GM21737 (cell line): Measurements from ENCODE around the gene CHPF.
A peak's percentile ranks its signal among the peaks of the same experiment; 100 is the strongest.

ENCODE experiments used
- ATAC-seq: cut with Tn5 transposase; IDR thresholded peaks from one replicate; pipeline ENCODE4 v1.9.1; 2021; ENCODE audit warnings: mild to moderate bottlenecking, moderate library complexity; ENCODE audit not compliant: unreplicated experiment

The CHPF gene

DNA sequence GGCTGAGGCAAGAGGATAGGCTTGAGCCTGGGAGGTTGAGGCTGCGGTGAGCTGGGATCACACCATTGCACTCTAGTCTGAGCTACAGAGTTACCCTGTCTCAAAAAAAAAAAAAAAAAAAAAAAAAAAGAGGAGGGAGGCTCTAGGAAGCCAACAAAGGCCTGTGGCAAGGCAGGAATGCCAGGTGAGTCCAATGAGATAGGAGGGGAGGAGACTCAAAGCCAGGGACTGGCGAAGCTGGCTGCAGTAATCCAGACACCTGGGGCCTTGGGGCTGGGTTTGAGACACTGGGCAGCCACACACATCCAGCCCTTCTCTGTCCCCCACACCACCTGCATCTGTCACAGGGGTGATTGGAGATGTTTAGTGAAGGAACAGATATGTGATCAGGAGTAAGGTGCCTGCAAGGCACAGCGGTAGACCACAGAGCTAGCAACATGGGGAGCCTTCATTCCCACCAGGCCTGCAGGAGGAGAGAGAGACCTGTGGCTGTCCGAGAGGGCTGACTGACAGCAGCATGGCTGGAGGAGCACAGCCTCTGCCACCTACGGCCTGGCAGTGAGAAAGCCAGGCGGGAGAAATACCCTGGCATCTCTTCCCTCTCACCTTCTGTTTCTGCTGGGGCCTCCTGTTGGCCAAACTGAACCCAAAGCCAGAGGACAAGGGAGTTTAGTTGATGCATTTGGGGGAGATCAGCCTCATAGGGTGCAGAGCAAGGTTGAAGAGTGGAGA lies 9.5 kb downstream of the CHPF start:
- no peak for ATAC-seq

- ATAC-seq = no peak
These were observed 11.3 kb downstream of the CHPF start for GRCh38 chr2:219532378-219532649.

DNA sequence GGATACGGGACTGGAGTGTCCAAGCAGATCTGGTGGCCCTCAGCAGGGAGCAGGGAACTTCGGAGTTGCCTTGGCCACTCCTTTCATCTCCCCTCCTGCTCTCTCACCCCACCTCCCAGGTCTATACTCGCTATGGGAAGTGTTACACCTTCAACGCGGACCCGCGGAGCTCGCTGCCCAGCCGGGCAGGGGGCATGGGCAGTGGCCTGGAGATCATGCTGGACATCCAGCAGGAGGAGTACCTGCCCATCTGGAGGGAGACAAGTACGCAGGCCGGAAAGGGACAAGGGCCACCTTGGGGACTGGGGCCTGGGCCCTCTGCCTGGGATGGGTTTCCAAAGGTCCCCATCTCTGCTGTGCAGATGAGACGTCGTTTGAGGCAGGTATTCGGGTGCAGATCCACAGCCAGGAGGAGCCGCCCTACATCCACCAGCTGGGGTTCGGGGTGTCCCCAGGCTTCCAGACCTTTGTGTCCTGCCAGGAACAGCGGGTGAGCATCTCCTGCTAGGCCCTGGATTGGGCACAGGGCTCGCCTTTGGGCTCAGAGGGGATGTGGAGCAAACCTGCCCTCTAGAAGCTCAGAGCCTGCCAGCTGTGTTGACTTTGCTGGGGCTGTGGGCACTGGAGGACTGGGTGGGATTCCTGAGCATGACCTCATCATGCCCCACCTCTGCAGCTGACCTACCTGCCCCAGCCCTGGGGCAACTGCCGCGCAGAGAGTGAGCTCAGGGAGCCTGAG lies 11.8 kb downstream of the CHPF start:
- ATAC-seq = no peak

GRCh38 chr2:219530048-219530963 lies 13.3 kb downstream of the CHPF start:
- ATAC-seq = peak; percentile 75

GRCh38 chr2:219527472-219527871 lies 16.1 kb downstream of the CHPF start:
- ATAC-seq = no peak

DNA sequence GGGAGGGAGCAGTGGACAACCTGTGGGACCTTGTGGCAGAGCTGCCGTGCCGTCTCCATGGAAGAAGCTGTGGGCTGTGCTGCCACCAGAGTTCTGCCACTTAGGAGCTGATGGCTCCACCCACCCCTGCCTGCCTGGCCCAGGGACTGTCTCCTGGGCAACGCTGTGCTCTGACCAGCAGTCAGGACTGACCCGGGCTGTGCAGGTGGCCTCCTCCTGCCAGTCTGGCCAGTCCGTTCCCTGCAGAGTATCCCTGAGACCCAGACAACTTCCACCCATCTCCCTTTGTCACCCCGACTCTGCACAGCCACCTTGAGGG lies 16.6 kb downstream of the CHPF start:
- ATAC-seq = no peak

DNA sequence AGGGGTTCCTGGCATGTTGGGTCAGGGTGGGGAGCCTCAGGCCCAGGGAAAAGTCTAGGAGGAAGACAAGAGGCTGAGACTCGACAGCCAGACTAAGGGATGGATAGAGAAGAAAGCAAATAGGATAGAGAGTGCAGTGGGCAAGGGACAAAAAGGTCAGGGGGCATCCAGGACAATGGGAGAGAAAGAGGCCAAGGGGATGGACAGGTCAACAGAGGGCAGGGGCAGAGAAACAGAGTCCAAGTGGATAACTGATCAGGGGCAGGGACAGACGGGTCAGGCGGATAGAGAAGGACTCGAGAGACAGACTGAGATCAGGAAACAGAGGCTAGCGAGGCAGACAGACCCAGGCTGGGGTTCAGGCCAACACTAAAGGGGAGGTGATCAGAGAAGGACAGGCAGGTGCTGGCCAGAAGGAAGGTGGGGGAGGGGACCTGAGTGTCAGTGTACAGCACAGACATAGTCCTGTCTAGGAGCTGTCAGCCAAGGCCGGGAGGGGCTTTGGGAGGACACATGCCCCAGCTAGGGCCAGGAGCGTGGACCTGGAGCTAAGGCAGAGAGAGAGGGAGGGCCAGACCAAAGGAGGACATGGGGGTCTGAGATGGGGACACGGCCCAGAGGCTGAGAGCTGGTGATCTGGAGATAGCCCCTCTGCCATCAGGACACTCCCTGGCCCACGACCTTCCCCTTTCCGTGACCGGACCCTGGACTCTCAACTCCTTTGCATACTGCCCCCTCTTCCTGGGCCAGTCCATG lies 17.1 kb downstream of the CHPF start:
- ATAC-seq = no peak

- ATAC-seq = no peak
These were observed 17.9 kb downstream of the CHPF start for GRCh38 chr2:219525533-219526232.

DNA sequence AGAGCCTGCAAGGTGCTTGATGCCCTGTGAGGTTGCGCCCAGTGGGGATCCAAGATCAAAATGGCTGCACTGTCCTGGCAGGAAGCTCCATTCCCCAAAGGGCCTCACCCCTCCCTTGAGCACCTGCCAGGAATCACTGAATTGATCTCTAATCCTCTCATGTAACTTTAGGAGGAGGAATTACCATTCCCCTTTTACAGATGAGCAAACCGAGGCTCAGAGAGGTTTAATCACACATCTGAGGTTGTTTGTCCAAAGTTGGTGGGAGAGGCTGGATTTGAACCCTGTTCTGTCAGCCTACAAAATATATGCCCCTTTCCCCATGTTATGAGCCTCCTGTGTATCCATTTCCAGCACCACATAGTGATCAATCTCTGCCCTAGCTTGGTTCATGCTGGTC lies 18.8 kb downstream of the CHPF start:
- ATAC-seq = no peak

DNA sequence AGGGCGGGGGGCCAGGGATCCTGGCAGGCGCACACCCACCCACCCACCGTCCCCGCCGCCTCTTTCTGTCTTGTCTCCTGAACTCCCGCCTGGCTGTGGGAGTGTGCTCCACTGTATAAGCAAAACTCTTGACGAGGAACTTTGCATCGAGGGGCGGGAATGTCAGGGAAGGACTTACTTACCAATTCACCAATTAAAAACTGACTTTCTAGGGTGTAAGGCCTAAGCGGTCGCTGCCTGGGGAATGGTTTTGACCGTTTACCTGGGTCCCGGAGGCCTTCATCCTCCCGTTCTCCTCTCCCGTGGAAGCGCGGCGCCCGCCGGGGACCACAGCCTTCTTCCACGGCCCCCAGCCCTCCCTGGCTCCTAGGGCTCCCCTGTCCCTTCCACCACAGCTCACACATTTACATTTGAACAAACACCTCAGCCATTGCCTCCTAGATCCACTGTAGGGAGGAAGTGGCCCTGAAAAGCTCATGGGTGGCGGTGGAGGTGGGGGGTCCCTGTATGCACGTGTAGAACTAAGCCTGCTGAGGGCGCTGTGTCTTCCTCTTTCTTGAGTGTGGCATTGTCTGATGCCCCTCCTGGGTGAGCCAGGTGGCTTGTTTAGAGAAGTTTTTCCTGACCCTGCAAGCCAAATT lies 20.5 kb downstream of the CHPF start:
- no peak for ATAC-seq

GRCh38 chr2:219522111-219523030 lies 21.2 kb downstream of the CHPF start:
- ATAC-seq = no peak

DNA sequence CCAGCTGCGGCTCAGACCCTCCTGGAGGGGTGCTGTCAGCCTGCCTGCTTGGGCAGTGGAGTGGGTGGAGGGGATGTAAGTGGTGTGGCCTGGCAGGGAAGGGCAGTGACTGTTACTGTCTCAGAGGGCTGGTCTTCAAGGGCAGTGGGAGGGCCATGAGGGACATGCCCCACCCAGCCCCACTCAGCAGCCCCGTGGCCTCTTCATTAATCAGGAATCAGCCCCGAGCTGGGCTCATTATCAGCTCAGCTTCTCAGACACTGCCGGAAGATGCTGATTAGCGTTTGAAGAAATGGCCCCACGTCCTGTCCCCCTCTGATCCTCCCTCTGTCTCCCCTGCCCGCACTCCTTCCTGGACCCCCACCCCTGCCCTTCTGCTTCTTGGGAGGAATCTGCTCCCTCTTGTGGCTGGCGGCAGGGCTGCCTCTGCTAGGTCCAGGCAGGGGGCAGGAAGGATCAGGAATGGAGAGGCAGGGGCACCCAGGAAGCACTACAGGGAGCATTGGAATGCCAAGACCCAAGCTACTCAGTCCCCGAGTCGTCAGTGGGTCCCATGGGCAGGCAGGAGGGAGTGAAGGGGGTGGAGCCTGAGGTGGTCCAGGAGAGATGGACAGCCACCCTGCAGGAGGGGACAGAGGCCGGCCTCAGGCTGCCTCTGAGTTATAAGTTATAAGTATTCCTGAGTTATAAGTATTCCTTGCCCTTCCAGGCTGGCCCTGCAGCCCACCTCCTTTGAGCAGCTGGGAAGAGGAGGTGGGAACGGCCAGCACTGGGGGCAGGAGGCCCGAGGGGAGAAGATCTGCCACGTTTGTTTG lies 22.3 kb downstream of the CHPF start:
- ATAC-seq = no peak

- no peak for ATAC-seq
These were observed 23.5 kb downstream of the CHPF start for GRCh38 chr2:219520079-219520478.

DNA sequence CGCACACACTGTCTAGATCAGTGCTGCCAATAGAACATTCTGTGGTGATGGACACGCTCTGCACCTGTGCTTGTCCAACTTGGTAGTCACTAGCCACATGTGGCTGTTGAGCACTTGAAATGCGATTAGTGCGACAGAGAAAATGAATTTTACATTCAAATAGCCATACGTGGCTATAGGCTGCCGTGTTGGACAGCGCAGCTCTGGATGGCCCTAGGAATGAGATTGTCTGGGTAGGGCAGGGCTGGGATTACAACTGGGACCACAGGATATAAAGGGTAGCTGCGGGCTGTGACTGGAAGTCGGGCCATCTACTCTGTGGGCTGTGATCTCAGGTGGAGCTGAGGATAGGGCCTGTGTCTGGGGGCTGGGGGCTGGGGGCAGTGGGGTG lies 24.1 kb downstream of the CHPF start:
- ATAC-seq = no peak

DNA sequence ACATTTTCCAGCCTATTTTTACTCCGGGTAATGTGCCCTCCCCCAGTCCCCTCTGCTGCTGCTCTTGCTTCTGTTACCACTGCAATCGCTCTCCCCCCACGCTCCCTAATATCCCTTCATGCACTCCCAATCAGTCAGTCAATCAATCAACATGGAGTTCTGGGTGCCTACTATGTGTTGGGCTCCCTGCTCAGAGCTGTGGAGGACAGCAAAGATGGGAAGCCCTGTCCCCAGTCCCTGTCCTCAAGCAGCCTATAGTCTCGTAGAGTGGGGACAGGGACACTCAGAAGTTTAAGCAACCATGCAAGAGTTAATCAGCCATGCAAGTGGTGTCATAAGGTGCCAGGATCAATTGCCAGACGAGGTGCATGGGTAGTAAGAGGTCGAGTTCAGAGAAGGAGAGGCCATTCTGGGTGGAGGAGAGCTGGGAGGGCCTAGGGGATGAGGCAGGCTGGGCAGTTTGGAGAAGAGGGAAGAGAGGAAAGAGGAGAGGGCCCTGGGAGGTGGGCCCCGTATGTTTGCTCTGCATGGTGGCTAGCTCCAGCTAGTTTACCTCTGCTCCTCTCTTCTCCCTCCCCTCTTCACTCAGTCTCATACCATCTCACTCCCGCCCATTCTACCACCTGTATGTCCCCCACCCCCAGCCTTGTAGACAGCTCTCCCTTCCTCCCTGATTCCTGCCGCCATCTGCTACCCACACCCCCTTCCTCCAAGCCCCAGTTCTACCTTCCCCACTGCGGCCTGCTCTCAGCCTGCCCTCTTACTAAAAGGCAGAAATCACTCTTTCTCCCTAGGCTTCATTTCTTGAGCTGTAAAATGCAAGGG lies 25.4 kb downstream of the CHPF start:
- no peak for ATAC-seq

DNA sequence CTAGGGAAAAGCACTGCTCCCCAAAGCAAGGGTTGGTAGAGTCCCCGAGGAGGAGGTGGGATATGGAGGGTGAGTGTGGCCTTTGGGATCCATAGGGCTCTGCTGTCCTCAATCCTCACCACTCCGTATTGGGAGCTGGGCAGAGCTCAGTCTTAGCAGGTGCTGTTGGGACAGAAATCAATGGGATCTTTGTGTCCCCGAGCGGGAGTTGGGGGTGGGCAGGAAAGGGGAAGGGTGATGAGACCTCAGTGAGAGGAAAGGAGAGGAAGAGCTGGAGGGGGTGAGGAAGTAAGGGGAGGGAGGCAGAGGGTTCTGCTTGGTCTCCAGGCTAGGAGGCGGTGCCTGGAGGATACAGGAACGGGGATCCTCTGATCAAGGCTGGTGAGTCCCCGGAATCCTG lies 26.7 kb downstream of the CHPF start:
- ATAC-seq = no peak

DNA sequence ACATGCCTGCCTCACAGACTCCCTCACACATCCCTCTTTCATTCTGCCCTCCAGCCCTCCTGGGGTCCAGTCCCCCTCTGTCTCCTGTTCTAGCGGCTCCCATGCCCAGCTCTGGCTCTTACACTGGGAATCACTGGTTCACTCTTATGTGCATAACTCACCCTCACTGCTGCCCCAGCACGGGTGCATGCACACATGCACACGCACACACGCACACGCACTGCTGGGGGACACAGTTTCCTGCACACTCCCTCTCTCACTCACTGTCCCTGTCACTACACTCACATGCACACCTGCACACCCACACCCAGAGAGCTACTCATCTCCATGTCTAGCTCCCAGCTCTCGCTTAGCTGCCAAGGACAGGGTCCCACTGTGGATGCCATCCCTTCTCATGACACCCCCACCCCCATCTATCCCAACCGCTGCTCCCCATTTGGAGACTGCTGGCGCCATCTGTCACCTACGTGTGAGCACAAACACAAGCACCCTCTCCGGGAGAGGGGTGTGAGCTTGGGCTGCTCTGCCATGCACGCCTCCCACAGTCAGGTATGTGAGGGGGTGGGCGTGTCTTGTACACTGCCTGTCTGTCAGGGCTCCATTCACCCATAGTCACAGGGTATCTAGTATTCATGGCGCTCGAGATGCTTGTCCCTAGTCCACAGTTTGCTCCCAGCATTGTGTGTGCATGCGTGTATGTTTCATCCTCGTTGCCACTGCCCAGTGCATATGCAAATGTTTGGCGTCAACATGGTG lies 27.6 kb downstream of the CHPF start:
- ATAC-seq = no peak
